ENCODE results near the gene NPPA.
"Not testable (repeated sequence)": the region's sequence is repeated elsewhere in the genome, so short reads cannot be mapped to it uniquely, and the experiment has no call there.

GRCh38 chr1:11803924-11804665, 43.5 kb downstream of the NPPA start:
- not testable (repeated sequence) for TF ChIP-seq EZH2 (IDR thresholded peaks at IDR 0.05); POLR2AphosphoS5 (IDR thresholded peaks at IDR 0.05; ENCODE audit: borderline replicate concordance, low read depth, low read length)

Data from SK-N-MC (cell line).